Cardiac septum (tissue), 1 donor: ENCODE results near the gene TMEM234. TPM values are rescaled to one million over a fixed set of nuclear protein-coding genes. Genes with fewer than 3 reads are reported as not detected.

Experiments used
- DNase-seq: peaks from one replicate; pipeline ENCODE4 v3.0.0-alpha.2; 2020; ENCODE audit warnings: low spot score
- intact Hi-C: fragments of 100-400 bp; cut with DNase I; formaldehyde crosslinking; loops from one replicate; pipeline ENCODE4 v1.14.0; 2022
- total RNA-seq: library from RNA; stranded (reverse); fragmentation: NEBNext Ultra II Directional; extraction: Animal tissue kit (Norgen Biotek cat#: 25700); gene quantifications from one replicate; pipeline ENCODE4 v1.2.1, GENCODE V29; 2021
- donor health status: DM: no; HTN: no; CAD: no.

Gene TMEM234
- total RNA-seq, 1 donor from 2014 or later, result 12.3 TPM

DNA sequence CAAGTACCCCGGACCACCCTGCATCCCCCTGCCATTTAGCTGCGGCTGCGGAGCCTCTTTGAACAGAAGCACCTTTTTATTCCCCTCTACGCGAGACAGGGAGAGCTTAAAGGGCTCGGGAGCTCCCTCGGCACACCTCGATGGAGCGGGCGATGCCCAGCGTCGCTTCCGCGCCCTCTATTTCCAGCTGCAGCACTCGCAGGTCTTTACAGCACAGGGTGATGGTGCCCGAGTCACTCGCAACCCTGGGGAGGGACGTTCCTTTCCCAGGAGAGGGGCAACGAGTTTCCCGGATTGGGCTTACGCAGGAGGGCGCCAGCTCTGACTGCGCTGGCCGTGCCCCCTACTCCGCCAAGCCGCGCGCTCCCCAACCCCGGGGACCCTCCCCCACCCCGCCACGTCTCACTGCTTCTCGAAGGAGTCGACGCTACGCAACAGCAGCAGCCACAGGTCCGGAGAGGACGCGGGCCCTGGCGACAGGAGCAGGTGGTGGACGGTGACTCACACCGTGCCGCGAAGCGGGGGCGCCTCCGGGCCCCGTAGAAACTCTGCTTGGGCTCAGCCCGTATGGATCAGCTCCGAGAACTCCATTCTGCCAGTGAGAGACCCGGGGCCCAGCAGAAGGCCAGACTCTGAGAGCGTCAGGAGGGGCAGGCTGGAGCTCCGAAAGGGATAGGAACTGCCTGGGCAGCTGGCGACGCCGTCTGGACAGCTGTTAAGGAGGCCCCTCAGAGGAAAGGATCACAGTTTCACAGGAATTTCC is 19.0 kb upstream of the TMEM234 start:
- no peak for DNase-seq
- intact Hi-C loops, result loop anchor here (2.0 kb wide), 1 partner anchor 18 kb away; the partner anchor contains the start of genes EIF3I and TMEM234

DNA sequence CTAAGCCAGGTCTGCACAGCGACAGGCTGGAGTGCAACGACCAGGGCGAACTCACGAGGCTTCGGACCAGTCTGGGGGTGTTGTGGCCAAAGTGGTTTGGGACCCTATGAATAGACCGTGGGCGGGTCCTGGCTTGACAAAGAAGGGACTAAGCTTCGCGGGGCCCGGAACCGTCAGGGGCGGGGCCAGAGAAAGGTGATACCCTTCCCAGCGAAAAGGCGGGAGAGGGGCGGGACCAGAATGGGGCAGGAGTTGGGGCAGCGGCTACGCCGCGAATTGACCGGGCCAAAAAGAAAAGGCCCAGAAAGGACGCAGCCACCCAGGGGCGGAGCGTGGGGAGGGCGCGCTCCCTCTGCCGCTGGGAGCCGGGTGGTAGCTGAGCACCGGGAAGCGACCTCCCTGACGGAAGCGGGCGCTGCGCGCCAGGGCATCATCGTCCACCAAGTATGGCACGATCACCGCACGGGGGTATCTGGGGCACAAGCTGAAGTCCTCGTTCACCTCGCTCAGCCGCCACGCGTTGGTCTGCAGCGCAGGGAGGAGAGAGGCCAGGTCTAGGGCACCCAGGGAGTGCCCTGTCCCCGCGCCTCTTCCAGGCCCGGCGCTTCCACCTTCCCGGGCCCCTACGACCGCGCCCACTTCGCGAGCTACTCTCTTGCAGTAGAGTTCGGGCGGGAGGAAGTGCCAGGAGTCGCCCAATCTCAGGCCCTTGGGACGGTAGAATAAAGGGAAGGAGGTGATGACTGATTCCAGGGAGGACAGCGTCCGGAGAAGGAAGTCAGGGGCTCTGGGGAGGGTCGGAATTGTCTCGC is 18.2 kb upstream of the TMEM234 start:
- intact Hi-C loops, result loop anchor here (2.0 kb wide), 1 partner anchor 18 kb away; the partner anchor contains the start of genes EIF3I and TMEM234
- DNase-seq, result peak; percentile 84

DNA sequence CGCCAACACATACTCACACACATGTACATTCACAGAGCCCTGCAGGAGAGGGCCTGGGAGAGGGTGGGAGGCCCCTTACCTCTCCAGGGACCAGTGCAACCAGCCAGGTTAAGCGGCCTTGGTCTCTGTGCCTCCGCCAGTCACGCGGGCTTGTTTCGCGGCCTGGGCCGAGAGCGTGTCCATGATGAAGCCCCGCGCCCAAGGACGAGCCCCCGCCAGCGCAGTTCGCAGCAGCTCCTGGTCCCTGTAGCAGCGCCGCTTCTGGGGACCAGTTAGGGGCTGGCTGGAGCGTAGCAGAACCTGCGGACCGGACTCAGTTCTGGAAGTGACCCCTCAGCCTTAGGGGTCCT is 17.6 kb upstream of the TMEM234 start:
- no peak for DNase-seq
- intact Hi-C loops, result loop anchor here (2.0 kb wide), 1 partner anchor 17 kb away; the partner anchor contains the start of genes EIF3I and TMEM234

- intact Hi-C loops, result no loop called here
- no peak for DNase-seq
Measured at GRCh38 chr1:32239337-32239736, 17.2 kb upstream of the TMEM234 start.

- intact Hi-C loops, result no loop called here
- DNase-seq, result no peak
Measured at GRCh38 chr1:32234792-32235191, 12.6 kb upstream of the TMEM234 start.

GRCh38 chr1:32232558-32233304 is 10.6 kb upstream of the TMEM234 start:
- intact Hi-C loops, result no loop called here
- DNase-seq, result no peak

- intact Hi-C loops, result no loop called here
- DNase-seq, result no peak
Measured at GRCh38 chr1:32231843-32232432, 9.8 kb upstream of the TMEM234 start.

- DNase-seq, result no peak
- intact Hi-C loops, result no loop called here
Measured at GRCh38 chr1:32228771-32229170, 6.6 kb upstream of the TMEM234 start.

- intact Hi-C loops, result loop anchor here (5.0 kb wide), 1 partner anchor 168 kb away; the partner anchor contains the start of gene BSDC1
- DNase-seq, result no peak
Measured at GRCh38 chr1:32224285-32224684, 2.1 kb upstream of the TMEM234 start.

- no peak for DNase-seq
- intact Hi-C loops, result loop anchor here (2.0 to 5.0 kb wide), 2 partner anchors 17 to 169 kb away; partner anchors contain the start of gene BSDC1
Measured at GRCh38 chr1:32223683-32224082, 1.5 kb upstream of the TMEM234 start.

DNA sequence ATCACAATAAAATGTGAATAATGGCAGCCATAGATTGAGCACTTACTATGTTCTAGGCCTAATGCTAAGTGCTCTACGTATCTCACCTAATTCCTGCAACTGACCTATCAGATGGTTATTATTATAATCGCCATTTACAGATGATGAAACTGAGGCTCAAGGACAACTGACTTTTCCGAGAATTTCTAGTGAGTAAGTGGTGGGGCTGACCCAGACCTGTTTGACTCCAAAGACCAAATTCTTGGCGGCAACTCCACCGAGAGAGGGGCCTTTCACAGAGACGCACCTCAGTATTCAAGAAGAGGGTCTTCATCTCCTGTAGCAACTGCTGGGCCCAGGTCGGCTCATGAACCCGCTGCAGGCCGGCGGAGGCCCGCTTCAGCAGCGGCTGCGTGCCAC is 573 bp downstream of the TMEM234 start:
- no peak for DNase-seq
- intact Hi-C loops, result loop anchor here (5.0 kb wide), 1 partner anchor 171 kb away; the partner anchor contains the start of gene BSDC1

- intact Hi-C loops, result loop anchor here (5.0 kb wide), 1 partner anchor 171 kb away; the partner anchor contains the start of gene BSDC1
Measured at GRCh38 chr1:32220746-32221580, 1.2 kb downstream of the TMEM234 start.

DNA sequence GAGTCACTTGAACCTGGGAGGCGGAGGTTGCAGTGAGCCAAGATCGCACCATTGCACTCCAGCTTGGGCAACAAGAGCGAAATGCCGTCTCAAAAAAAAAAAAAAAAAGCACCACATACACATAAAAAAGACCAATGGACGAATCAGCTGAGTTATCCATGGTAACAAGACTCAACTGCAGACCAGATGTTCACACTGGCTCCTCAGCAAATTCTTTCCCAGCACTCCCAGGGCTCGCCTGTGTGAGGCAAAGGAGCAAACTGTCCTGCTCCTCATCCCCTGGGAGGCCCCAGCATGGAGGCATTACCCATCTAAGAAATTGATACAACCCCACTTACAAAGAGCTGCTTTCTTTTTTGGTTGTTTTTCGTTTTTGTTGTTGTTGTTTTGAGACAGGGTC is 3.1 kb downstream of the TMEM234 start:
- intact Hi-C loops, result no loop called here
- DNase-seq, result no peak

More at GRCh38 chr1:32220746-32221580, 1.2 kb downstream of the TMEM234 start:
- DNase-seq, result no peak

GRCh38 chr1:32216566-32216965 is 5.6 kb downstream of the TMEM234 start:
- DNase-seq, result no peak
- intact Hi-C loops, result loop anchor here (2.0 kb wide), 1 partner anchor 98 kb away; no protein-coding TSS in a partner anchor

GRCh38 chr1:32215629-32216480 is 6.3 kb downstream of the TMEM234 start:
- no peak for DNase-seq
- intact Hi-C loops, result loop anchor here (2.0 kb wide), 1 partner anchor 99 kb away; no protein-coding TSS in a partner anchor

GRCh38 chr1:32208891-32209328 is 13.2 kb downstream of the TMEM234 start, which contains the start of gene DCDC2B:
Gene DCDC2B (plus strand): TSS chr1:32209089. CDS start chr1:32209094, 5 bp downstream.
- DNase-seq, result no peak

DNA sequence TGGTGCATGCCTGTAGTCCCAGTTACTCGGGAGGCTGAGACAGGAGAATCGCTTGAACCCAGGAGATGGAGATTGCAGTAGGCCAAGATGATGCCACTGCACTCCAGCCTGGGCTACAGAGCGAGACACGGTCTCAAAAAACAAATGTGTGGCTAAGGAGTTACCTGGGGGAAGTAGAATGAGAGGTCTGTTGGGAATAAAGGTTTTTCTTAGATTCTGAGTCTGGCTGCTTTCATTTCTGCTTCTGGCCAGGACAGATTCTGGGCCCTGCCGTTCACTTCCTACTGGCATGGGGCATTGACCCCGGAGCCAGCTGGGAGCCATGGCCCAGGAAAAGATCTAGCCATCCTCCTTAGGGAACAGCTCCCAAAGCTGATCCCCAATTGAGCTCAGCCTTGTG is 13.7 kb downstream of the TMEM234 start:
- intact Hi-C loops, result no loop called here
- DNase-seq, result no peak

More at GRCh38 chr1:32208891-32209328, 13.2 kb downstream of the TMEM234 start, which contains the start of gene DCDC2B:
- intact Hi-C loops, result no loop called here
